ENCODE measurements around the gene HNRNPL.
A peak's percentile ranks its signal among the peaks of the same experiment; 100 is the strongest.
"Not testable (repeated sequence)": the region's sequence is repeated elsewhere in the genome, so short reads cannot be mapped to it uniquely, and the experiment has no call there.

Gene HNRNPL

DNA sequence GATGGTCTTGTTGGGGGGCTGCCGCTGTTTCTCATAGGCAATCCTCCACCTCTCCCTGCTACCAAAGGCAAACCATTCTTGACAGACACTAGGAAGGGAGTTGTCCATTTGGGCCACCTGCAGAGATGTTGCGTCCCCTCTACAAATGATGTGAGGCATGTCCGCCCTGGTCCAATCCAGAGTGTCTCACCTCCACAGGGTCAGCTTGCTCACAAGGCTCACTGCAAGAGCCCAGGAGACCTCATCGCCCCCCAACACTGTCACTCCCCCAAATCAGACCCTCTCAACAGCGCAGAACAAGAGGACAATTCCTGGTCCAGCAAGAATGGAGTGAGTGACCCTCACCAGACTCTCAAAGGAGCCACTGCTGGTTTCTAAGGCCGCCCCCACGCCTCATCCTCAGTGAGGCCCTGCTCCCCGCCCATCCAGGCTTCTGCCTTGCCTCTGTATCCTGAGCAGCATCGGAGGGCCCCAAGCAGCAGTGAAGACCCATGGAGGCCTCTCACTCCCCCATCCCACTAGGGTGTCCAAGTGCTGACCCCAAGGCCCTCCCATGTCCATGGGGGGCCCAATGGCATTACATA lies 6.5 kb downstream of the HNRNPL start:
- no peak for DNase-seq

DNA sequence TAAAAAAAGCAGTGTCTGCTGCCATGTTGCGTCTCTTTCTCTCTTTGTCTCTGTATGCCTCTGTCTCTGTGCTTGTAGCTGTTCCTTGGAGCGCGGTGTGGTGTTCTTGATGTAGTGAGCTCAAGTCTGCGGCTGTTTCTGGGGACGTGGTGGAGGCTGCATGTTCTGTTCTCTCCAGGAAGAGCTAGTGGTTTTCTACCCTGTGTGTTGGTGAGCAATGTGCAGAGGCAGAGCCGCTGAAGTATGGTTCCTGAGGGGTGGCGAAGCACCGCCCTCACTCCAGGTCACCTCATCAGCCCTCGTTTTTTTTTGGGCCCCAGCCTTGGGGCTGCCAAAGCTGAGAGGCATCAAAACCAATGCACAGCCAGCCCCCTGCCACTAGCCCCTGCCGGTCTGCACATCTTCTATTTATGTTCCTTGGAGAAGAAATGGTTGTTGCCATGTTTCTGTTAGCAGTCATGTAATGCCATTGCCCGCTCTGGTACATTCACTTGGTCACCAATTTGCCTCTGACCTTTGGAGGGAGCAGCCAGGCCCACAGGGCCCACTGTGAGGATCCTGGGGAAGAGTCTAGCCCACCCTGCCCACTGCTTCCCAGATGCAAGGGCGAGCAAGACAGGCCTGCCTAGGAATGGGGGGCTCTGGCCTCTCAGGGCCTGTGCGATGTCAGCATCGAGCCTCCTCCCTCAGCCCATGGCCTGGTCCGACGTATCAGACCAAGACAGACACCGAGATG lies 7.2 kb downstream of the HNRNPL start:
- DNase-seq: no peak

DNA sequence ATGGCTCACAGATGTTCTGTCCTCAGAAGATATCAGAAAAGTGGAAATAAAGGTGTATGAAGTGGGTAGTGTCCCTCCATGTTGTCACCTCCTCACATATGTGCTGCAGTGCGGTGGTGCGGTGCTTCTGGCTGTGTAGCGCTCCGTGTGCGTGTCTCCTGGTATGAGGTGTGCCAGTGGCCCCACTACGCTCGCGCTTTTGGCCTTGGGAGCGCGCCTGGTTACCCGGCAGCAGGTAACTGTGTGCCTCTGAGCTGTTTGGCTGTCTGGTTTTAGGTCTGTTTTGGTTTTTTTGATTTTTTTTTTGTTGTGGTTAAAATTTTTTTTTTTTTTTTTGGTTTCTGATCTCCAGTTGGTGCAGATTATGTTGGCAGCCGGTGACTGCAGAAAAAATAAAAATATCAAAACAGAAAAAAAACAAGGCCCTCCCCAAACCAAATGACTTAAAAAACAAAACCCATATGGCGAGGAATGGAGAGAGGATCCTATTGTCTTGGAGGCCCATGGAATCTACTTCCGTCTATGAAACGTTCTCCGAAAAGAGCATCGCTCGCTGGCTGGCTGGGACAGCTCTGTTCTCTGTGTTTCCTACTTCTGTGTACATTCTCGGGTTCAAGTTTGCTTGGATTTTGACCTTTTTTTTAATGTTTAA lies 7.9 kb downstream of the HNRNPL start:
- no peak for DNase-seq

DNA sequence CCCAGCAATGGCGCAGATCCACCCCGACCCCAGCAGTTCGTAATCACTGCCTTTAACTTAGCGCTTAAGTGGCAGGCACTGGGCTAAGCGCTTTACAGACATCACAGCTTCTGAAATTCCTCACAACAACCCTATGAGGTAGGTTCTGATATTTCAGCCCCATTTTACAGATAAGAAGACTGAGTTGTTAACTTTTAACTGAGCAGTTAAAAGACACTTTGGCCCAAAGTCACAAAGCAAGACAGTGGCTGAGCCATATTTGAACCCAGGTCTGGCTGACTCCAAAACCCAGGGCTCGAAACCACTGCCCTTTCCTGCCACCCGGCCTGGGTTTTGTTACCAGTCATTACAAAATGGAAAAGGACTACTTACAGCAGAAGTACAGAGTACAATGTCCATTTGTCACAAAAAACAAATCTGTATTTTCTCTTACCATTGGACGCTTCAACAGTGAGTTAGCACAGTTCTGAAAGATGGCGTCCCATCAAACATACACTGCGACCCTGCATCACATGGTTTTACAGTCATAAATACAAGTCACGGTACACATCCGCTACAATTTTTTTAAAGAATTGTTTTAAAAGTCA lies 8.5 kb downstream of the HNRNPL start:
- DNase-seq: no peak

DNA sequence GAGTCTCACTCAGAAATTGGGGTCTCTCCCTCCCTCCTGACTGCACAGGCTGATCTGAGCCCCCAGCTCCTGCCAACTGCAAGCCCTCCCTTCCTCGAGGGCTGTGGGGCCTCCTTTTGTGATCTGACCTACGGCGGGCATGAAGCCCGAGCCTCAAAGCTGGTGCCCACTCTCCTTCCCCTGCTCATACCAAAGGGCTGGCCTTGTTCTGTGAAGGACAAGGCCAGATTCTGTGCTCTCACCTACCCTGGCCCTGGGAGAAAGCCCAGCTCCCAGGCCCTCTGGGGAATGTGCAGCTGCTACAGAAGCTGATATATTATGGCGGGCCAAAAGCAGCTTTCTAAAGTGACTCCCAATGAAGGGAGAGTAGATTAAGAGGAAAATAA lies 9.2 kb downstream of the HNRNPL start:
- DNase-seq: no peak

DNA sequence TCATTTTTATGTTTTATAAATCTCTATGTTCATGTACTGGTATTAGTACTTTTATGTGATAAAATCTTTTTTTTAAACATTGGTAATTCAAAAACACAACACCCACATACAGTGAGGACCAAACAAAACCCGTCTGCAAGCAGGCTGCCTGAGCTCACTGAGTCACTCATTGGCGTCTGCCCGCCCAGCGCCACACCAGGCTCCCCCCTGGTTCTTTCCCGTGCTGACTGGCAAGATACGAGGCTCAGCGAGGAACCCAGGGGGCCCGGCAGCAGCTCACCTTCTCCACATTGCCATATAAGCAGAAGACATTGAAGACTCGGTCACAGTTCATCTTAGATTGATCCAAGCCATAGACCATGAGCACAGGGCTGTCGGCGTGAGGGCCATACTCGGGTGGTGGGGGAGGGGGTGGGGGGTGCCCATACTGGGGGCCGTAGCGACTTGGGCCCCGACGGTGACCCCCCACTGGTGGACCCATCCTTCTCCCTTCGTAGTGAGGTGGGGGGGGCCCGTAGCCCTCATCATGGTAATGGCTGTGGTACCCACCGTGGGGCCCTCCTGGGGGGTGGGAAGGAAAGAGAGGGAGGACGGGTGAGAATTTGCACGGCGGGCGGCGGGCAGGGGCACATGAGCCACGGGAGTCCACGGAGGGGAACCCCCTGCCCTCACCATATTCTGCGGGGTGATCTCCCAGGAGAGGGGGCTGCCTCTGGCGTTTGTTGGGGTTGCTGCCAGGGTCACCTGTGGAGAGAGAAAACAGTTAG lies 9.8 kb downstream of the HNRNPL start:
- DNase-seq: no peak

DNA sequence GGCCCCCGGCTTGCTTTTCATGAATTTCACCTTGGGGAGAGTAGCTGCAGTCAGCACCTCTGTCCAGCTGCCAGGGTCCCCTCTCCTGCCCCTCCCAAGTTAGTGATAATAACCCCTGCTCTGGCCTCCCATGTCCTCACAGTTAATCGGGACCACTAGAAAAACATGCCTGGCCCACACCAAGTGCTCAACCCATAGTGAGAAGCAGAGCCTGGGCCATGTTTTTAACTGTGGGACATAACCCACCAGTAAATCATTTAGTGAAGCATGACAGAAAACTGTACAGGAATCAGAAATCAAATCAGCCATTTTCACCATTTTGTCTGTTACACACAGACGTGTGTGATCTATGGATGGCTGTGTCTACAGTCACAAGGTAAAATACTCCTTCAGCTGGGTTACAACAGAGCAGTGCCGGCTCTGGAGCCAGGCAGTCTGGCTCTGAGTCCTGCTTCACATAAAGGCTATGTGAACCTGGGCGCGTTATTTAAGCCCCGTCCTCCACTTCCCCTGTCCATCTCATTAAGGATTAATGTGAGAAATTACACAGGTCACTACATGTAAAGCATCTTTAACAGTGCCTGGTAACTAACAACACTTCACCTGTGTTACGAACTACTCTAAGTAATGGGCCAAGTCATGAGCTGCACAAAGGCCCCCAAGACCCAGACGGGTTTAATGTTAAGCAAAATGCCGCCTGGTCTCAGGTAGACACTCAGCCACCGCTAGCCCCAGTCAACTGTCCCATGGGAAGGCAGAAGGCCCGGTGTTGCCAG lies 10.6 kb downstream of the HNRNPL start:
- DNase-seq: no peak

DNA sequence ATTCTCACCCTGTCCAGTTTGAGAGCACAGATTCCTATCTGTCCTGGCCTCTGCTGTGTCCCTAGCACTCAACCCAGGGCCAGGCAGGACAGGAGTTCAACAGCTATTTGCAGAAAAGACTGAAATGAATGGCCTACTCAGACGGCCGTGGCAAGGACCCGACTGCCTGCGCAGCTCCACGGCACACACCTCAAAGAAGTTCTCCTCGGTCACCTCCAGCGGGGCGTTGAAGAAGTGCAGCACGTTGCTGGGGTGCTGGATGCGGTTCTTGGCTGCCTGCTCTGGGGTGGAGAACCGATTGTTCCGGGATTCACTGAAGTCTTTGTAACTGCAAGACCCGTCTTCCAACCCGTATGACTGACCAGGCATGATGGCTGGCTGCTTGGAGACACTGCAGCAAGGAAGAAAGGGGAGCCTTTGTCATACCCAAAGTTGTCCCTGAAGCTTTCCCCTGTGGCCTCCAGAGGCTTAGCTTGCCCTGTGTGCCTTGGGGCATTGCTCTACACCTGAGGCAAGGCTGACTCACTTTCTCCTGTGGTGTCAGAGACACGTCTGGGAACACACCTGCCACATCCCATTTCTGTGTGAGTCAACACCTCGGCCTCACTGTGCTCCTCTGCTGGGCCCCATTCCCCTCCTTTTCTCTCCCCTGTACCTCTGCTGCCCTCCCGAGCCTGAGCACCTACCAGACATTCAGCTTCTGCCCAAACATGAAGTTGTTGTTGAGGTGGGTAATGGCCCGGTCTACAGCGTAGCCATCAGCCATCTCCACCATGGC lies 11.4 kb downstream of the HNRNPL start:
- no peak for DNase-seq

DNA sequence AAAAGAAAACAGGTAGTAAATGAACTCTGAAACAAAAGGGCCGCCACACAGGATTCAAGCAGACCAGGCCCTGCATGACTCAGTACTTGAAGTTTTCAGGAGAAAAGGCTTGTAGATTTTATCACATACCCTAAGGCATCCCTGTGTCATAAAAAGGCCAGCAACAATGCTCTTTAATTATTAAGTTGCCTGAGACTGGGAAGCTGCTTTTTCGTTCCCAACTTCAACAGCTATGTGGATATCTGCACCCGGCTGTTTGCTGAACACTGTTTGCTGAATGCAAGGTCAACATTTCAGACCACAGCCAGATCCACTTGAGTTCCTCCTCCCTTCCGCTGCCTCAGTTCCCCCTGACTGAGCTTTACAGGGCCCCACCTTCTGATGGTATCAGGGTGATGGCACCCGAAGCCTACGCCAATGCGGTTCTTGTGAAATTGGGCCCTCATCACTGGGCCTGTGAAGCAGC lies 12.1 kb downstream of the HNRNPL start:
- peak; percentile 37 for DNase-seq

DNA sequence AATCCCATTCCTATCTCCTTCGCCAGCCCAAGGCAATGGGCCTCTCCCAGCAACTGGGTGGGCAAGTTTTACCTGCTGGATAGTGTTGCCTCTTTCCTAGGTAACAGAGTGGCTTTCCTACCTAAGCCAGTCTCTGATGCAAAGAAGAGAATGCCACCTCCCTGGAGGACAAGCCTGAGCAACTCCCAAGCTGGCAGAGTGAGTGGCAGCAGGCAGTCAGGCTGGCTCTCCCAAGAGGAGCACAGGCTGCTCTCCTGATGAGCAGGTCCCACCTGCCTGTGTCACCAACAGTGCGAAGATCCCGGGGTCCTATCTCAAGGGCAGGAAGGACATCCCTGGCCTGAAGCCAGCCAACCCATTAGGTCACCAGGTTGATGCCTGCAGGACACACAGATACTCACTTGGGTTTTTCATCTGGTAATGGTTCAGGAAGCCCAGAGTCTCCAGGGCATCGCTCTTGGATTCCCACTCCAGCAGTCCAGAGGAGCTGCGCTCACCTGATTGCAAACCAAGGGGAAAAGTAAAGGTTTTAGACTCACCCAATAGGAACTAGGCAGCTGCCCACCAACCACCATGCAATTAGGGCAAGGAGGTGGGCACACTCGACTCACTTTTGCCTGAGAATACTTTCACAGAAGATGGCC lies 12.7 kb downstream of the HNRNPL start:
- no peak for DNase-seq

DNA sequence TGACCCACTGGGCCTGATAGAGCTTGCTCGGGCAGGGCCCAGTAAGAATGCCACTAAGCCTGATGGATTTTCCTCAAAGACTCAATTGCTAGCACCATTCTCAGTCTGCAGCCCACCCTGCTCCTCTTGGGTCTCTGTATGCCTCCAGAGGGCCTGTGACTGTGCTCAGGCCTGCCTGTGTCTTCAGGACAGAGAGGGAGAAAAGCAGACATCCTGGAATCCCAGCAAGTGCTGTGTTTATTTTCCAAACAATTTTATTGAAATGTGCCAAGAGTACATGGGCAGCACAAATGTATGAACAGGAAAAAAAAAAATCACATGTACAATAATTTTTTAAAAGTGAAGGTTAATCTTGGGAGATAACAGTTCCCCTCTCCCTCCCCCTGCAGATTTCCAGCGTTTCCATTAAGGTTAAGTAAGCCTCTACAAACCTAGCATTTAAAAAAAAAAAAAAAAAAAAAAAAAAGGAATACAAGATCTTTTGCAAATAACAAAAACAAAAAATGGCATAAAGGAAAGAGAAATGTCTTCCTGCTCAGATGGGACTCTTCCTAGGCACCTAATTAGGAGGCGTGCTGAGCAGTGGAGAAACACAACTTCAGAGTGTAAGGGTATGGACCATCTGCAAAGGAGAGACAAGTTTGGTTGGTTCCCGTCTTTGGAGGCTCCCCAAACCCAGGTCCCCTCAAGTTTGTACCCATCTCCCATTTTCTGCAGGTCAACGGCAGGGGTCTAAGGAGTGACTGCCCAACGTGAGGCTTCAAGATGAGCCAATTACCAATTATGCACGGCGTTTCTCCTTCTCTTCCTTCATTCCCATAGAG lies 13.4 kb downstream of the HNRNPL start:
- DNase-seq: no peak

DNA sequence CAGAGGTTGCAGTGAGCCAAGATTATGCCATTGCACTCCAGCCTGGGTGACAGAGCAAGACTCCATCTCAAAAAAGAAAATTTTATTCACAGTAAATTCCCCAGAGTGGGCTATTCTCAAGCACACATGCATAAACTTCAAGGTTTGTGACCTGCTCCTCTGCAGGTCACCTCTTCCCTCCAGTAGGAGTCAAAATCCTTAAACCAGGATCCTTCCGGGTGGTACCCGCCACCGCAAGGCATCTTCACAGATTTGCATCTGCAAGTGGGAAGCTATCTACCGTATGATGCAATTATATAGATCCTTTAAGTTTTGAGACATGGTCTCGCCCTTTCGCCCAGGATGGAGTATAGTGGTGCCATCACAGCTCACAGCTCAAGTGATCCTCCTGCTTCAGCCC lies 15.2 kb downstream of the HNRNPL start:
- no peak for DNase-seq

DNA sequence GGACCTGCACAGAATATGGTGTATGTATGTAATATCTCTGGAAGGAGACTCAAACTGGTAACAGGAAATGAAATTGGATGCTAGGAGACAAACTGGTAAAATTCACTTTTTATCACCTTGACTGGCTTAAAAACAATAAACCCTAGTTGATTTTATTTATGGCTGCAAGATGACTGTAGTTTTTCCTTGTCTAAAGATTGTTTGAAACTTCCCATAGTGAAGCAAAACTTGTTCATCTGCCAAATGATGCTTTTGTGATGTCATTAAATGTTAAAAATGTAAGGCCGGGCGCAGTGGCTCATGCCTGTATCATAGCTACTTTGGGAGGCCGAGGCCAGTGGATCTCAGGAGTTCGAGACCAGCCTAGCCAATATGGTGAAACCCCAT lies 15.7 kb downstream of the HNRNPL start:
- no peak for DNase-seq

DNA sequence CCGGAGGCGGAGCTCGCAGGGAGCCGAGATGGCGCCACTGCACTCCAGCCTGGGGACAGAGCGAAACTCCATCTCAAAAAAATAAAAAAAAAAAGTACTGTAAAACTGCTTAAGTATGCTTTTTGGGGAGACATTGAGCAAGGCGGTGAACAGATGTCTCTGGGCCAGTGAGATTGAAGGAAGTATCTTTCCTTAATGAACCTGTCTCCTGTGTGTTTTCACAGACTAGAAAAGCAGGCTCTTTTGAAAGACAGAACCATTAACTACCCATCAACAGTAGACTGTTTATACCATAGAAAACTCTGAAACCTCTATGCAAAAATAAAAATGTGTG lies 16.7 kb downstream of the HNRNPL start:
- DNase-seq: no peak

DNA sequence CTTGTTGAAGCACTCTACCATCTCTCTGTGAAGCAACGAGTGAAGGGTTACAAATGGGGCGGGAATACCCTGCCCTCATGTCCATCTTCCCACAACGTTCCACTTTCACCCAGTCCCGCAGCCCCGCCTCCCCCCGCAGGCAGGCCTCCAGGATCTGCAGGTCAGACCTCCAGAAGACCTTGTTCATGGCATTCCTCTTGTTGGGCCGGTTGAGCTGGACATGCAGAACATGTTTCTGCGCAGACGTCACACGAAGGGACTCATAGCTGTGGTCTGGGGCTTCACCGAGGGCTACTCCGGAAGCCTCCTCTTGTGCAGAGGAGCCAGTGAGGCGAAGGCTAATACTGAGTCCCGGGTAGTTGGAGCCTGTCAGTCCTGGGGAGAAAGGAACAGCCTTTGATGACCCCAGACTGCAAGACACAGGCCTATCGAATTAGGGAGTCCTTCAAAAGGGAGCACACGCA lies 18.6 kb downstream of the HNRNPL start:
- DNase-seq: peak; percentile 83

DNA sequence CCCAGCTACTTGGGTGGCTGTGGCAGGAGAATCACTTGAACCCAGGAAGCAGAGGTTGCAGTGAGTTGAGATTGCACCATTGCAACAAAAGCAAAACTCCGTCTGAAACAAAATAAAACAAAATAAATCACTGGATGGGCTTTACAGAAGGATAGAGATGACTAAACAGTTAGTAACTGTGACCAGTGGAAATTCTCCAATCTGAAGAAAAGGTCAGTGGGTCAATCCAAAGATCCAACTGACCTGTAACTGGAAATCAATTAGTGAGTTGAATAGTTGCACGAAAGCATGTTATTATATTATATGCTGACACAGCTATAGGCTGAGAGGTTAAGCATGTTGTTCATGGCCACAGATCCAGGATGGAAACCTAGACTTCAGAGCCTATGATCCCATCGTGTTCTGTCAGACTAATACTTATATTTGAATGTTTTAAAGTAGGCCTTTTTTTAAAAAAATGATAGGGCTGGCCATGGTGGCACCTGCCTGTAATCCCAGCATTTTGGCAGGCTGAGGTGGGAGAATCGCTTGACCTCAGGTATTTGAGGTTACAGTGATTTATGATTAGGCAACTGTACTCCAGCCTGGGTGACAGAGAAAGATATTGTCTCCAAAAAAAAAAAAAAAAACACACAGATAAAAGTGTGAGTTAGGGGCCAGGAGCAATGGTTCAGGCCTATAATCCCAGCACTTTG lies 19.6 kb downstream of the HNRNPL start:
- DNase-seq: no peak

DNA sequence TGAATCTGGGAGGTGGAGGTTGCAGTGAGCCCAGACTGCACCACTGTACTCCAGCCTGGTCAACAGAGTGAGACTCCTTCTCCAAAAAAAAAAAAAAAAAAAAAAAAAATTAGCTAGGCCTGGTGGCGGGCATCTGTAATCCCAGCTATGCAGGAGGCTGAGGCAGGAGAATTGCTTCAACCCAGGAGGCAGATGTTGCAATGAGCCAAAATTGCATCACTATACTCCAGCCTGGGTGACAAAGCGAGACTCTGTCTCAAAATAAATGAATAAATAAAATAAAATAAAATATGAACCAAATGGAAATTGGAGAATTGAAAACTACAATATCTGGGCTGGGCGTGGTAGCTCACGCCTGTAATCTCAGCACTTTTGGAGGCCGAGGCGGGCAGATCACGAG lies 20.6 kb downstream of the HNRNPL start:
- not testable (repeated sequence) for DNase-seq

DNA sequence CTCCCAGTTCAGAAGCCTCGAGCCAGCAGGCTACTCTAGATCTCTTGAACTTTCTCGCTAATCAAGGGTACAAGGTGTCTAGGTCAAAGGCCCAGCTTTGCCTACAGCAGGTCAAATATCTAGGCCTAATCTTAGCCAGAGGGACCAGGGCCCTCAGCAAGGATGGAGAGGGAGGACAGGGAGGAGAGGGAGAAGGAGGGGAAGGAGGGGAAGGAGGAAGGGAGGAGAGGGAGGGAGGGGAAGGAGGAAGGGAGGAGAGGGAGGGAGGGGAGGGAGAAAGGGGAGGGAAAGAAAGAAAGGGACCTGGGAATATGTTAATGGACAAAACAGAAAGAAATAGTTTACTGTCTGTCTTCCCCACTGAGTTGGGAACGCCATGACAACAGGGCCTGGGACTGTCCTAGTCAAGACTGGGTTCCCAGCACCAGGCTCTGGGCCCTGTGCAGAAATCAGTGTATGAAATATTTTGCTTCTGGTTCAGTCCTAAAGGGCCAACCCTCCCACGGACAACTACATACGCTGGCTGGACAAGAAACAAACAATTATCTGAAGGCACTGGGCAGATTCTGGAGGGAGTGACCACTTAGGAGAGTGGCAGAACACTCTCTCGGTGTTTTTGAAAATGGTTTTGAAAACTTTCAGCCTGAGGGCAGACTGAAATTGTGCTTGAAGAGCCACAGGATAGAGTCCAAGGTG lies 22.8 kb downstream of the HNRNPL start:
- DNase-seq: no peak

DNA sequence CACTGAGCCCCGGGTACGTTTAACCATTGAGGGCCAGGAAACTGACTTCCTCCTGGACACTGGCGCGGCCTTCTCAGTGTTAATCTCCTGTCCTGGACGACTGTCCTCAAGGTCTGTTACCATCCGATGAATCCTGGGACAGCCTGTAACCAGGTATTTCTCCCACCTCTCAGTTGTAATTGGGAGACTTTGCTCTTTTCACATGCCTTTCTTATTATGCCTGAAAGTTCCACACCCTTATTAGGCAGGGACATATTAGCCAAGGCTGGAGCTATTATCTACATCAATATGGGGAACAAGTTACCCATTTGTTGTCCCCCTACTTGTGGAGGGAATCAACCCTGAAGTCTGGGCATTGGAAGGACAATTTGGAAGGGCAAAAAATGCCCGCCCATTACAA lies 23.9 kb downstream of the HNRNPL start:
- not testable (repeated sequence) for DNase-seq

All from amniotic stem cell (primary cell).